Liver (tissue), 9 donors: ENCODE measurements around the gene LRRC36. TPM values are rescaled to one million over a fixed set of nuclear protein-coding genes. Genes with fewer than 3 reads are reported as not detected.

Source experiments
- DNase-seq: peaks from one replicate; pipeline ENCODE4 v3.0.0-alpha.2; 2017; ENCODE audit warnings: low spot score
- H3K27ac ChIP-seq, 2 donors: one replicate each; pipeline ENCODE4 v1.7.0; 2013; ENCODE audit warnings: inconsistent platforms in 2 of 2, low read length in 2 of 2, control low read depth in 1 of 2, low read depth in 1 of 2, mild to moderate bottlenecking in 1 of 2
- H3K27me3 ChIP-seq, 4 donors: one replicate each; pipeline versions ENCODE4 v1.6.1 to v1.7.0; 2013; ENCODE audit warnings: low read length in 3 of 4, inconsistent platforms in 1 of 4, mild to moderate bottlenecking in 1 of 4, moderate library complexity in 1 of 4; ENCODE audit not compliant: control insufficient read depth in 4 of 4, insufficient read depth in 4 of 4
- H3K36me3 ChIP-seq, 4 donors: one replicate each; pipeline versions ENCODE4 v1.6.1 to v1.7.0; 2013; ENCODE audit warnings: low read length in 3 of 4, mild to moderate bottlenecking in 3 of 4, low read depth in 1 of 4, moderate library complexity in 1 of 4; ENCODE audit not compliant: control insufficient read depth in 4 of 4, insufficient read depth in 3 of 4
- H3K4me1 ChIP-seq, 4 donors: one replicate each; pipeline versions ENCODE4 v1.6.1 to v1.7.0; 2013; ENCODE audit warnings: low read length in 3 of 4, mild to moderate bottlenecking in 3 of 4, moderate library complexity in 1 of 4; ENCODE audit not compliant: control insufficient read depth in 4 of 4, insufficient read depth in 4 of 4
- H3K4me3 ChIP-seq, 3 donors: one replicate each; pipeline versions ENCODE4 v1.6.1 to v1.7.0; 2013; ENCODE audit warnings: low read length in 3 of 3, control low read depth in 1 of 3, low read depth in 1 of 3, mild to moderate bottlenecking in 1 of 3
- H3K9ac ChIP-seq, 2 donors: one replicate each; pipeline ENCODE4 v1.7.0; 2013; ENCODE audit warnings: low read length in 2 of 2, mild to moderate bottlenecking in 2 of 2, moderate library complexity in 2 of 2, control low read depth in 1 of 2, low read depth in 1 of 2
- H3K9me3 ChIP-seq, 4 donors: one replicate each; pipeline versions ENCODE4 v1.6.1 to v1.7.0; 2013; ENCODE audit warnings: low read length in 3 of 4; ENCODE audit not compliant: control insufficient read depth in 4 of 4
- EGR1 ChIP-seq, 2 donors: IDR thresholded peaks; 2 replicates each; pipeline ENCODE4 v1.6.1; 2016 to 2018; ENCODE audit warnings: antibody characterized with exemption in 2 of 2, low read depth in 2 of 2
- FOXA1 ChIP-seq: IDR thresholded peaks from 2 replicates; pipeline ENCODE4 v1.6.1; 2016; ENCODE audit warnings: antibody characterized with exemption
- FOXA2 ChIP-seq: IDR thresholded peaks from 2 replicates; pipeline ENCODE4 v1.6.1; 2016; ENCODE audit warnings: antibody characterized with exemption
- GABPA ChIP-seq, 2 donors: IDR thresholded peaks in 1 of 2; conservative IDR thresholded peaks in 1 of 2; 2 replicates each; pipeline ENCODE4 v1.6.1; 2016; ENCODE audit warnings: antibody characterized with exemption in 2 of 2, mild to moderate bottlenecking in 1 of 2, moderate library complexity in 1 of 2
- HNF4A ChIP-seq, 2 donors: conservative IDR thresholded peaks; 2 replicates each; pipeline ENCODE4 v1.6.1; 2016; ENCODE audit warnings: antibody characterized with exemption in 2 of 2, mild to moderate bottlenecking in 2 of 2
- HNF4G ChIP-seq: IDR thresholded peaks from 2 replicates; pipeline ENCODE4 v1.6.1; 2016; ENCODE audit warnings: antibody characterized with exemption
- JUND ChIP-seq, 2 donors: IDR thresholded peaks; 2 replicates each; pipeline ENCODE4 v1.6.1; 2016; ENCODE audit warnings: antibody characterized with exemption in 2 of 2
- MAX ChIP-seq: IDR thresholded peaks from 2 replicates; pipeline ENCODE4 v1.6.1; 2016; ENCODE audit warnings: antibody characterized with exemption
- NR2F2 ChIP-seq: IDR thresholded peaks from 2 replicates; pipeline ENCODE4 v1.6.1; 2016; ENCODE audit warnings: antibody characterized with exemption
- RAD21 ChIP-seq, 2 donors: IDR thresholded peaks; 2 replicates each; pipeline ENCODE4 v1.6.1; 2016; ENCODE audit warnings: antibody characterized with exemption in 2 of 2, mild to moderate bottlenecking in 2 of 2
- SP1 ChIP-seq: IDR thresholded peaks from 2 replicates; pipeline ENCODE4 v1.6.1; 2018; ENCODE audit warnings: antibody characterized with exemption, mild to moderate bottlenecking
- TAF1 ChIP-seq: conservative IDR thresholded peaks from 2 replicates; pipeline ENCODE4 v1.6.1; 2016; ENCODE audit warnings: antibody characterized with exemption, mild to moderate bottlenecking
- YY1 ChIP-seq: IDR thresholded peaks from 2 replicates; pipeline ENCODE4 v1.6.1; 2016; ENCODE audit warnings: antibody characterized with exemption, mild to moderate bottlenecking
- ZBTB33 ChIP-seq: IDR thresholded peaks from 2 replicates; pipeline ENCODE4 v1.6.1; 2016; ENCODE audit warnings: antibody characterized with exemption
- WGBS: extraction: QIAGEN DNeasy Blood & Tissue Kit; methylation state at CpG from one replicate; pipeline ENCODE4 v1.1.7; 2013; 5-methylcytosine and 5-hydroxymethylcytosine counted together
- polyA plus RNA-seq, 2 donors: library from polyadenylated mRNA; stranded (reverse) in 1 of 2; unstranded in 1 of 2; fragments of 200-250 nt in 1 of 2; fragments of >200 nt in 1 of 2; fragmentation: Nextera tagmentation in 1 of 2; extraction: Ambion mirVana in 1 of 2; gene quantifications; one replicate each; pipeline versions ENCODE4 v1.2.1 to v1.2.3, GENCODE V29; 2013 to 2015
- total RNA-seq, 2 donors: library from RNA; depleted of rRNA; stranded (reverse); fragments of >200 nt; gene quantifications; one replicate each; pipeline ENCODE4 v1.2.3, GENCODE V29; 2014
- TF ChIP-seq, protein P1 (sequence below): IDR thresholded peaks from 2 replicates; pipeline ENCODE4 v1.6.1; 2016; ENCODE audit warnings: antibody characterized with exemption
- TF ChIP-seq, protein P2 (sequence below): IDR thresholded peaks from 2 replicates; pipeline ENCODE4 v1.6.1; 2016; ENCODE audit warnings: antibody characterized with exemption, mild to moderate bottlenecking
- TF ChIP-seq, protein P3 (sequence below): fragments of 150-350 bp; IDR thresholded peaks from 2 replicates; pipeline ENCODE4 v1.5.1; 2017; ENCODE audit warnings: improper control_type of control experiment, low read depth, low read length; ENCODE audit not compliant: missing input control
- donor health status: healthy.
- donor health status: healthy.
- donor health status: healthy.
- donor health status: healthy.
- donor health status: healthy.

The LRRC36 gene
- total and polyA plus RNA-seq, 4 donors: 0.08 TPM; not detected in 3

GRCh38 chr16:67393788-67394154 lies 67.2 kb downstream of the LRRC36 start:
- Histone ChIP-seq H3K4me3 (peak overlapping the region in 1 of 3 donors; percentile 1), H3K4me1 (peaks cover 3 to 21% (median 4%) of the 10 kb centered on the region in 4 donors), H3K9me3 (no peaks in the 10 kb centered on the region), H3K27ac (no peak overlapping the region), H3K9ac (no peak overlapping the region), H3K27me3 (peaks cover 0 to 3% (median 1%) of the 10 kb centered on the region in 4 donors), H3K36me3 (no peaks in the 10 kb centered on the region)
- no peak for TF ChIP-seq MAX
- 8% methylated on average over 20 of the region's 20 CpGs for WGBS
- DNase-seq: no peak

DNA sequence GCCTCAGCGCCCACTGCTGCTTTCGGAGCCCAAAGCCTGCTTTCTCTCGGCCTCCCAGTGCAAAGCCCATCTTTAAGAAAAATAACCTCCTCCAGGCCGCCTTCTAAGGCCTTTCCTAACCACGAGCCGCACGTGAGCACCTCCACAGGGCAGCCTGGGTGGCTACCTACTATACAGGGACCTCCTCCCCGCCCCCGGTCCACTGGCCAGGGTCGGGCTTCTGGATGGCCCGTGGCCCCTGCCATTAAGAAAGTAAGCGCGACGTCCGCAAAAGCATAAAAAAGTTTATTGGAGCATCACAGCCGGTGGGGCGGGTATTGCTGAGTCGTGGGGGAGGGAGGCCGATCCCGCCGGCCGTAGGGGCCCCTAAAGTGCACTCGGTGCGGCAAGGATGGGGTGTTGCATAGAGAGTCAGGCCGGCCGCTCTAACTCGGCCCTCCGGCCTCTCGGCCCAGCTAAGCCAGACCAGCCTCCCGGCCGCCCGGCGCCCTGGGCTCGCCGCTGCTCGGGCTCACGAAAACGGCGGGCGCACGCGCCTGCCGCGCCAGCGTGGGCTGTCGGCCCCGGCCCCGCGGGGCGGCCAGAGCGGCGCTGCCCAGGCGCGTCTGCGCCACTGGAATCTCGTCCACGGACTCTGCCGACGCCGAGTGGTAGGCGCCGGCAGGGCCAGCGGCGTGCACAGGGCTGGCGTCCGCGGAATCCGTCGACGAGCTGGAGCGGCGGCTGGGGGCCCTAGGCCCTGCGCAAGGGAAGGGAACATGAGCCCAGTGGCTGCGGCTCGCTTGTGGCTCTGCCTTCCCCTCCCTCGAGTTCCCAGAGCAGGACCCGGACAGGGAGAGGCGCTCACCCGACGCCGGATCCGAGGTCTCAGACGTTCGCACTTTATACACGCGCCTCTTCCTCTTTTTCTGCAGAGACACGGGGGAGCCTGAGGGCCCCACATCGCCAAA lies 67.8 kb downstream of the LRRC36 start:
- Histone ChIP-seq H3K27ac (no peak overlapping the region), H3K27me3 (peaks cover 0 to 3% (median 1%) of the 10 kb centered on the region in 4 donors), H3K4me1 (peaks cover 3 to 23% (median 5%) of the 10 kb centered on the region in 4 donors), H3K9ac (no peak overlapping the region), H3K4me3 (peak overlapping the region in 1 of 3 donors; percentile 17), H3K9me3 (no peaks in the 10 kb centered on the region), H3K36me3 (no peaks in the 10 kb centered on the region)
- no peak for TF ChIP-seq HNF4A (conservative IDR thresholded peaks at IDR 0.05)
- no peak for TF ChIP-seq RAD21 (IDR thresholded peaks at IDR 0.05)
- TF ChIP-seq MAX: no peak
- TF ChIP-seq GABPA (IDR thresholded peaks at IDR 0.05 in 1 of 2, conservative IDR thresholded peaks at IDR 0.05 in 1 of 2): no peak
- TF ChIP-seq NR2F2: no peak
- no peak for TF ChIP-seq TAF1
- no peak for TF ChIP-seq SP1
- TF ChIP-seq, protein P1, sequence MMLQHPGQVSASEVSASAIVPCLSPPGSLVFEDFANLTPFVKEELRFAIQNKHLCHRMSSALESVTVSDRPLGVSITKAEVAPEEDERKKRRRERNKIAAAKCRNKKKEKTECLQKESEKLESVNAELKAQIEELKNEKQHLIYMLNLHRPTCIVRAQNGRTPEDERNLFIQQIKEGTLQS: no peak
- DNase-seq: no peak
- WGBS: 24% methylated on average over 88 of the region's 88 CpGs

DNA sequence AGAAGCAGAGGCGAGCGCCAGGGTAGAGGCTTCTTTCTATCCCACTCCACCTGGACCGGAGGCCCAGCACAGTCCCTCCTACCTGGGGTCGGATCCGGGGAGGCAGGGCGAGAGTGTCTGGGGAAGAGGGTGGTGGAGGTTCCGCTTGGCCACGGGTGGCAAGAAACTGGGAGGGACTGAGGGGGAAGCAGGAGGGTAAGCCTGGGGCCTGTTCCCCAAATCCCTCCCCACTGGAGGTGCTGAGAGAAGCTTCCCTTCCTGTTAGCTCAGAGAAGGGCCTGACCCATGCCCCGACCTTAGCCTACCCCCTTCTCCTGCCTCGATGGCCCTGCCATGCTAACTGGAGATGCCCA lies 68.5 kb downstream of the LRRC36 start:
- no peak overlapping the region for H3K27ac ChIP-seq
- DNase-seq: no peak
- H3K4me3 ChIP-seq: no peak overlapping the region
- peaks cover 3 to 23% (median 6%) of the 10 kb centered on the region in 4 donors for H3K4me1 ChIP-seq
- H3K27me3 ChIP-seq: peaks cover 0 to 3% (median 1%) of the 10 kb centered on the region in 4 donors
- H3K36me3 ChIP-seq: no peaks in the 10 kb centered on the region
- WGBS: 59% methylated on average over 10 of the region's 10 CpGs
- TF ChIP-seq MAX (no peak), FOXA1 (no peak), TAF1 (no peak), ZBTB33 (no peak), FOXA2 (no peak), HNF4A (conservative IDR thresholded peaks at IDR 0.05) (no peak), NR2F2 (no peak), HNF4G (no peak), GABPA (IDR thresholded peaks at IDR 0.05 in 1 of 2, conservative IDR thresholded peaks at IDR 0.05 in 1 of 2) (no peak), YY1 (no peak), RAD21 (IDR thresholded peaks at IDR 0.05) (no peak), JUND (IDR thresholded peaks at IDR 0.05) (no peak), EGR1 (IDR thresholded peaks at IDR 0.05; ENCODE audit: low read depth in 2 of 2) (no peak)
- TF ChIP-seq, protein P1: no peak
- TF ChIP-seq, protein P2, sequence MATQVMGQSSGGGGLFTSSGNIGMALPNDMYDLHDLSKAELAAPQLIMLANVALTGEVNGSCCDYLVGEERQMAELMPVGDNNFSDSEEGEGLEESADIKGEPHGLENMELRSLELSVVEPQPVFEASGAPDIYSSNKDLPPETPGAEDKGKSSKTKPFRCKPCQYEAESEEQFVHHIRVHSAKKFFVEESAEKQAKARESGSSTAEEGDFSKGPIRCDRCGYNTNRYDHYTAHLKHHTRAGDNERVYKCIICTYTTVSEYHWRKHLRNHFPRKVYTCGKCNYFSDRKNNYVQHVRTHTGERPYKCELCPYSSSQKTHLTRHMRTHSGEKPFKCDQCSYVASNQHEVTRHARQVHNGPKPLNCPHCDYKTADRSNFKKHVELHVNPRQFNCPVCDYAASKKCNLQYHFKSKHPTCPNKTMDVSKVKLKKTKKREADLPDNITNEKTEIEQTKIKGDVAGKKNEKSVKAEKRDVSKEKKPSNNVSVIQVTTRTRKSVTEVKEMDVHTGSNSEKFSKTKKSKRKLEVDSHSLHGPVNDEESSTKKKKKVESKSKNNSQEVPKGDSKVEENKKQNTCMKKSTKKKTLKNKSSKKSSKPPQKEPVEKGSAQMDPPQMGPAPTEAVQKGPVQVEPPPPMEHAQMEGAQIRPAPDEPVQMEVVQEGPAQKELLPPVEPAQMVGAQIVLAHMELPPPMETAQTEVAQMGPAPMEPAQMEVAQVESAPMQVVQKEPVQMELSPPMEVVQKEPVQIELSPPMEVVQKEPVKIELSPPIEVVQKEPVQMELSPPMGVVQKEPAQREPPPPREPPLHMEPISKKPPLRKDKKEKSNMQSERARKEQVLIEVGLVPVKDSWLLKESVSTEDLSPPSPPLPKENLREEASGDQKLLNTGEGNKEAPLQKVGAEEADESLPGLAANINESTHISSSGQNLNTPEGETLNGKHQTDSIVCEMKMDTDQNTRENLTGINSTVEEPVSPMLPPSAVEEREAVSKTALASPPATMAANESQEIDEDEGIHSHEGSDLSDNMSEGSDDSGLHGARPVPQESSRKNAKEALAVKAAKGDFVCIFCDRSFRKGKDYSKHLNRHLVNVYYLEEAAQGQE: no peak
- TF ChIP-seq, protein P3, sequence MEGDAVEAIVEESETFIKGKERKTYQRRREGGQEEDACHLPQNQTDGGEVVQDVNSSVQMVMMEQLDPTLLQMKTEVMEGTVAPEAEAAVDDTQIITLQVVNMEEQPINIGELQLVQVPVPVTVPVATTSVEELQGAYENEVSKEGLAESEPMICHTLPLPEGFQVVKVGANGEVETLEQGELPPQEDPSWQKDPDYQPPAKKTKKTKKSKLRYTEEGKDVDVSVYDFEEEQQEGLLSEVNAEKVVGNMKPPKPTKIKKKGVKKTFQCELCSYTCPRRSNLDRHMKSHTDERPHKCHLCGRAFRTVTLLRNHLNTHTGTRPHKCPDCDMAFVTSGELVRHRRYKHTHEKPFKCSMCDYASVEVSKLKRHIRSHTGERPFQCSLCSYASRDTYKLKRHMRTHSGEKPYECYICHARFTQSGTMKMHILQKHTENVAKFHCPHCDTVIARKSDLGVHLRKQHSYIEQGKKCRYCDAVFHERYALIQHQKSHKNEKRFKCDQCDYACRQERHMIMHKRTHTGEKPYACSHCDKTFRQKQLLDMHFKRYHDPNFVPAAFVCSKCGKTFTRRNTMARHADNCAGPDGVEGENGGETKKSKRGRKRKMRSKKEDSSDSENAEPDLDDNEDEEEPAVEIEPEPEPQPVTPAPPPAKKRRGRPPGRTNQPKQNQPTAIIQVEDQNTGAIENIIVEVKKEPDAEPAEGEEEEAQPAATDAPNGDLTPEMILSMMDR: no peak
- no peak overlapping the region for H3K9ac ChIP-seq
- no peaks in the 10 kb centered on the region for H3K9me3 ChIP-seq
